Endothelial cell of umbilical vein (primary cell): Measurements from ENCODE around the gene CYBC1. TPM values are rescaled to one million over a fixed set of nuclear protein-coding genes. Genes with fewer than 3 reads are reported as not detected.

Source experiments
- BruUV-seq: library from RNA; stranded (reverse); fragments of 400-500 nt; replicated peaks from 2 replicates; lab custom pipeline; 2021; lab: Mats Ljungman, UMichigan
- CTCF ChIA-PET: fragments of 300-600, 350-600 bp; sonication (Branson Sonifier 250); formaldehyde crosslinking; loops from one replicate; lab custom pipeline; 2021; ENCODE audit warnings: antibody characterized with exemption, inconsistent platforms; lab: Charles Lee
- POLR2A ChIA-PET: fragments of 300-600, 350-600 bp; sonication (Branson Sonifier 250); formaldehyde crosslinking; loops from one replicate; lab custom pipeline; 2021; ENCODE audit warnings: antibody characterized with exemption, inconsistent platforms; lab: Charles Lee
- DNase-seq: peaks from one replicate; pipeline ENCODE4 v3.0.0-alpha.2; 2011; ENCODE audit warnings: low read depth, low spot score
- FAIRE-seq: peaks from 2 replicates; lab custom pipeline; 2011; peaks lifted over from hg19 to GRCh38; lab: Jason Lieb, UNC
- H2AFZ ChIP-seq: 2 replicates; pipeline ENCODE4 v1.6.0; 2012; ENCODE audit warnings: low read depth, low read length, control low read depth, inconsistent platforms
- H3K27ac ChIP-seq: 2 replicates; pipeline ENCODE4 v1.5.1; 2011; ENCODE audit warnings: low read depth, mild to moderate bottlenecking, control low read depth, low read length, moderate library complexity; ENCODE audit not compliant: insufficient read depth
- H3K27me3 ChIP-seq, 2 experiments: 2 replicates each; pipeline versions ENCODE4 v1.6.0 to v1.6.1; 2011; ENCODE audit warnings: low read length in 2 of 2, mixed read lengths in 1 of 2; ENCODE audit not compliant: control insufficient read depth in 2 of 2, insufficient read depth in 2 of 2
- H3K36me3 ChIP-seq, 2 experiments: 2 replicates in 1 of 2; 3 replicates in 1 of 2; pipeline ENCODE4 v1.5.1; 2011; ENCODE audit warnings: low read length in 2 of 2, mild to moderate bottlenecking in 1 of 2, moderate library complexity in 1 of 2; ENCODE audit not compliant: control insufficient read depth in 2 of 2, insufficient read depth in 2 of 2; ENCODE audit errors: extremely low read depth in 1 of 2
- H3K4me1 ChIP-seq: 3 replicates; pipeline ENCODE4 v1.5.1; 2011; ENCODE audit warnings: mild to moderate bottlenecking, low read length; ENCODE audit not compliant: control insufficient read depth, insufficient read depth; ENCODE audit errors: extremely low read depth
- H3K4me2 ChIP-seq: 2 replicates; pipeline ENCODE4 v1.6.1; 2011; ENCODE audit warnings: low read length, control low read depth, mixed read lengths; ENCODE audit not compliant: insufficient read depth
- H3K4me3 ChIP-seq, 3 experiments: fragments of 200-600 bp in 1 of 3; sonication (generic), shearing (Covaris generic) in 1 of 3; replicated peaks in 1 of 3; 2 replicates each; pipeline ENCODE4 v1.5.1; 2011 to 2016; ENCODE audit warnings: control low read depth in 3 of 3, low read length in 3 of 3, mild to moderate bottlenecking in 2 of 3, inconsistent platforms in 1 of 3, low read depth in 1 of 3, moderate library complexity in 1 of 3; ENCODE audit not compliant: insufficient read depth in 1 of 3
- H3K79me2 ChIP-seq: 2 replicates; pipeline ENCODE4 v1.6.0; 2012; ENCODE audit warnings: low read length, inconsistent platforms; ENCODE audit not compliant: control insufficient read depth, insufficient read depth
- H3K9ac ChIP-seq: replicated peaks from 2 replicates; pipeline ENCODE3; 2011; ENCODE audit warnings: low read length, control low read depth; ENCODE audit not compliant: insufficient read depth; ENCODE audit errors: extremely low read depth
- H3K9me1 ChIP-seq: replicated peaks from 3 replicates; pipeline ENCODE4 v1.6.0; 2011; ENCODE audit warnings: mild to moderate bottlenecking, low read length; ENCODE audit not compliant: control insufficient read depth, insufficient read depth; ENCODE audit errors: extremely low read depth
- H3K9me3 ChIP-seq: replicated peaks from 2 replicates; pipeline ENCODE4 v1.5.1; 2012; ENCODE audit warnings: low read length, inconsistent platforms; ENCODE audit not compliant: control insufficient read depth, insufficient read depth
- H4K20me1 ChIP-seq: replicated peaks from 2 replicates; pipeline ENCODE3; 2011; ENCODE audit warnings: mild to moderate bottlenecking, low read length; ENCODE audit not compliant: control insufficient read depth, insufficient read depth; ENCODE audit errors: extremely low read depth
- CTCF ChIP-seq, 2 donors: IDR thresholded peaks; 1 replicate in 1 of 2; 2 replicates in 1 of 2; pipeline ENCODE4 v1.5.1; 2011; ENCODE audit warnings: low read length in 2 of 2, mild to moderate bottlenecking in 2 of 2, moderate library complexity in 2 of 2, control low read depth in 1 of 2, inconsistent platforms in 1 of 2, low read depth in 1 of 2; ENCODE audit not compliant: insufficient read depth in 1 of 2; ENCODE audit errors: extremely low read depth in 1 of 2
- EZH2 ChIP-seq: IDR thresholded peaks from 2 replicates; pipeline ENCODE4 v1.6.1; 2012; ENCODE audit warnings: borderline replicate concordance, low read depth, mild to moderate bottlenecking, moderate library complexity, low read length, inconsistent platforms; ENCODE audit not compliant: severe bottlenecking
- FOS ChIP-seq: IDR thresholded peaks from 2 replicates; pipeline ENCODE4 v1.6.1; 2011; ENCODE audit warnings: mild to moderate bottlenecking, low read length, moderate library complexity, borderline replicate concordance; ENCODE audit not compliant: insufficient read depth
- GATA2 ChIP-seq: IDR thresholded peaks from 2 replicates; pipeline ENCODE4 v1.7.0; 2011; ENCODE audit warnings: low read depth, mild to moderate bottlenecking, moderate library complexity, mixed read lengths, low read length; ENCODE audit not compliant: insufficient read length, insufficient read depth
- JUN ChIP-seq: IDR thresholded peaks from 2 replicates; pipeline ENCODE4 v1.6.1; 2011; ENCODE audit warnings: borderline replicate concordance, low read depth; ENCODE audit not compliant: insufficient read length, insufficient read depth
- MYC ChIP-seq: IDR thresholded peaks from one replicate; pipeline ENCODE4 v1.6.1; 2011; ENCODE audit warnings: mild to moderate bottlenecking, low read depth, low read length
- POLR2A ChIP-seq: IDR thresholded peaks from 2 replicates; pipeline ENCODE4 v1.6.1; 2012; ENCODE audit warnings: low read depth, mild to moderate bottlenecking, control low read depth, low read length
- POLR2AphosphoS5 ChIP-seq: IDR thresholded peaks from 2 replicates; pipeline ENCODE4 v1.6.1; 2012; ENCODE audit warnings: low read depth, mild to moderate bottlenecking, control low read depth, low read length, moderate library complexity; ENCODE audit not compliant: insufficient read depth
- dilution Hi-C: fragments of 300-500 bp; cut with MboI; formaldehyde crosslinking; loops from one replicate; pipeline ENCODE4 v1.15.0; 2019; ENCODE audit warnings: low sequenced_read_pairs; ENCODE audit not compliant: extremely low pct_ligation_motif_present
- intact Hi-C: fragments of 100-400 bp; cut with micrococcal nuclease; formaldehyde crosslinking; loops from one replicate; pipeline ENCODE4 v1.10.0; 2022
- polyA plus RNA-seq, 4 experiments: library from polyadenylated mRNA; depleted of rRNA in 3 of 4; stranded (reverse) in 3 of 4; unstranded in 1 of 4; fragments of >200 nt; gene quantifications; 2 replicates each; pipeline versions ENCODE4 v1.2.1 to v1.2.3, GENCODE V29; 2011 to 2012; ENCODE audit warnings: missing spikeins in 1 of 4
- total RNA-seq: library from RNA; stranded (reverse); gene quantifications from 2 replicates; pipeline ENCODE4 v1.2.3, GENCODE V29; 2021
- TF ChIP-seq, protein P1 (sequence below): IDR thresholded peaks from 2 replicates; pipeline ENCODE4 v1.6.1; 2011; ENCODE audit not compliant: insufficient read depth, insufficient read length

Gene CYBC1
- total and polyA plus RNA-seq, 2 donors (not counting 3 experiments of a cell fraction or from before 2014, with no cell fraction given): 71.8 to 81.5 TPM

DNA sequence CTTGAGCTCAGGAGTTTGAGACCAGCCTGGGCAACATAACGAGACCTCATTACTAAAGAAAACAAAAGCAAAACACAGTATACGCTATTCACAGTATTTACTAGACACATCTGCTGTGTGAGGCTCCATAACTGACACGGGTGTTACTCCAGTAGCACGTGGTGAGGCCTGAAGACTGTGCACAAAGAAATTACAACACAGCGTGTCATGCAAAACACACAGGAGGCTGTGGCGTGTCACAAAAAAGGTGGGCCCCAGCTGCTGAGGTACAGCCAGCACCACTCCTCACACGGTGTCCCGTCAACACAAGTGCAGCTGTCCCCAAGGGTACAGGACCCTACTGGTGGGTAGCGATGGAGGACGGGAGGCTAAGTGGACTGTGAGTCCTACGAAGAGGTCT lies 2.7 kb downstream of the CYBC1 start:
- intact Hi-C loops (no loop called here), dilution Hi-C loops (no loop called here)
- H2AFZ ChIP-seq: no peak overlapping the region
- no peak for FAIRE-seq
- H3K4me2 ChIP-seq: no peak overlapping the region
- no TSS peak for BruUV-seq
- ChIA-PET POLR2A (no interaction called here), CTCF (interaction anchor here (1.1 kb wide), 1 partner anchor 23 kb away, joined by 3 read pairs; no protein-coding TSS in a partner anchor)
- no peaks in the 10 kb centered on the region for H3K27me3 ChIP-seq
- H3K9me1 ChIP-seq: no peaks in the 10 kb centered on the region
- H4K20me1 ChIP-seq: no peaks in the 10 kb centered on the region
- H3K79me2 ChIP-seq: peaks cover 3% of the 10 kb centered on the region
- H3K4me1 ChIP-seq: peaks cover 6% of the 10 kb centered on the region
- H3K9ac ChIP-seq: no peak overlapping the region
- no peak for TF ChIP-seq POLR2A
- no peak for TF ChIP-seq POLR2AphosphoS5
- no peak for TF ChIP-seq EZH2
- no peak for TF ChIP-seq JUN
- TF ChIP-seq CTCF (IDR thresholded peaks at IDR 0.05; ENCODE audit: extremely low read depth in 1 of 2, insufficient read depth in 1 of 2, low read depth in 1 of 2, low read length in 2 of 2): no peak
- TF ChIP-seq FOS: no peak
- H3K27ac ChIP-seq: no peak overlapping the region
- H3K9me3 ChIP-seq: no peaks in the 10 kb centered on the region
- no peak for DNase-seq
- no peak overlapping the region for H3K4me3 ChIP-seq
- peaks cover 0 to 4% of the 10 kb centered on the region in 2 experiments for H3K36me3 ChIP-seq

- no peak overlapping the region for H3K4me3 ChIP-seq
- peaks cover 6% of the 10 kb centered on the region for H3K4me1 ChIP-seq
- H3K27me3 ChIP-seq: no peaks in the 10 kb centered on the region
- POLR2A ChIA-PET: no interaction called here
- intact Hi-C loops: no loop called here
- no peaks in the 10 kb centered on the region for H3K9me1 ChIP-seq
- TF ChIP-seq, protein P1, sequence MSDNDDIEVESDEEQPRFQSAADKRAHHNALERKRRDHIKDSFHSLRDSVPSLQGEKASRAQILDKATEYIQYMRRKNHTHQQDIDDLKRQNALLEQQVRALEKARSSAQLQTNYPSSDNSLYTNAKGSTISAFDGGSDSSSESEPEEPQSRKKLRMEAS: no peak
- TF ChIP-seq JUN (no peak), GATA2 (no peak), POLR2A (no peak), CTCF (IDR thresholded peaks at IDR 0.05; ENCODE audit: extremely low read depth in 1 of 2, insufficient read depth in 1 of 2, low read depth in 1 of 2, low read length in 2 of 2) (no peak), EZH2 (no peak), FOS (no peak), POLR2AphosphoS5 (no peak), MYC (no peak)
- H3K27ac ChIP-seq: no peak overlapping the region
- no peaks in the 10 kb centered on the region for H4K20me1 ChIP-seq
- FAIRE-seq (no peak), DNase-seq (no peak)
- CTCF ChIA-PET: no interaction called here
- H3K36me3 ChIP-seq: peaks cover 0 to 13% of the 10 kb centered on the region in 2 experiments
- no peaks in the 10 kb centered on the region for H3K9me3 ChIP-seq
- H3K4me2 ChIP-seq: no peak overlapping the region
- no peak overlapping the region for H2AFZ ChIP-seq
- dilution Hi-C loops: no loop called here
- no TSS peak for BruUV-seq
- no peak overlapping the region for H3K9ac ChIP-seq
- peaks cover 3% of the 10 kb centered on the region for H3K79me2 ChIP-seq
Measured at GRCh38 chr17:82446649-82447048, 3.9 kb downstream of the CYBC1 start.
